HG02759 (cell line): ENCODE measurements around the gene KIF13A.
"Not testable (repeated sequence)": the region's sequence is repeated elsewhere in the genome, so short reads cannot be mapped to it uniquely, and the experiment has no call there.

ENCODE experiments used
- ATAC-seq: cut with Tn5 transposase; IDR thresholded peaks from one replicate; pipeline ENCODE4 v1.9.1; 2021; ENCODE audit warnings: mild to moderate bottlenecking, moderate library complexity; ENCODE audit not compliant: unreplicated experiment

Gene KIF13A

GRCh38 chr6:17740559-17741220 lies 246.7 kb downstream of the KIF13A start:
- ATAC-seq = no peak

- no peak for ATAC-seq
These were observed 249.7 kb downstream of the KIF13A start for GRCh38 chr6:17737704-17738252.

- not testable (repeated sequence) for ATAC-seq
These were observed 252.1 kb downstream of the KIF13A start for GRCh38 chr6:17735311-17735710.

GRCh38 chr6:17730078-17730704 lies 257.2 kb downstream of the KIF13A start:
- ATAC-seq = no peak

GRCh38 chr6:17729223-17730077 lies 258.0 kb downstream of the KIF13A start:
- ATAC-seq = no peak

- ATAC-seq = no peak
These were observed 258.7 kb downstream of the KIF13A start for GRCh38 chr6:17728551-17729222.

- ATAC-seq = no peak
These were observed 262.4 kb downstream of the KIF13A start for GRCh38 chr6:17725083-17725482.

GRCh38 chr6:17724341-17724740 lies 263.1 kb downstream of the KIF13A start:
- no peak for ATAC-seq

GRCh38 chr6:17721671-17722070 lies 265.8 kb downstream of the KIF13A start:
- no peak for ATAC-seq

- ATAC-seq = no peak
These were observed 268.0 kb downstream of the KIF13A start for GRCh38 chr6:17719323-17720041.

- no peak for ATAC-seq
These were observed 271.2 kb downstream of the KIF13A start for GRCh38 chr6:17716221-17716620.

- peak; percentile 87 for ATAC-seq
These were observed 272.3 kb downstream of the KIF13A start for GRCh38 chr6:17714879-17715851.

- no peak for ATAC-seq
These were observed 273.3 kb downstream of the KIF13A start for GRCh38 chr6:17714177-17714576.

GRCh38 chr6:17712576-17712975 lies 274.9 kb downstream of the KIF13A start:
- no peak for ATAC-seq

- ATAC-seq = no peak
These were observed 277.1 kb downstream of the KIF13A start for GRCh38 chr6:17710331-17710730.

- ATAC-seq = no peak
These were observed 278.0 kb downstream of the KIF13A start for GRCh38 chr6:17709476-17709875.
